GM12864 (cell line): ENCODE results near the gene NPC1.

Experiments used
- DNase-seq: peaks from one replicate; pipeline ENCODE4 v3.0.0-alpha.2; 2011; ENCODE audit warnings: low read depth
- H3K4me3 ChIP-seq: 2 replicates; pipeline ENCODE4 v1.5.1; 2011; ENCODE audit warnings: mild to moderate bottlenecking, low read depth, low read length, control low read depth
- CTCF ChIP-seq: IDR thresholded peaks from 2 replicates; pipeline ENCODE4 v1.5.1; 2011; ENCODE audit warnings: low read depth, mild to moderate bottlenecking, moderate library complexity, low read length, control low read depth, inconsistent platforms; ENCODE audit errors: missing control alignments

NPC1 gene

DNA sequence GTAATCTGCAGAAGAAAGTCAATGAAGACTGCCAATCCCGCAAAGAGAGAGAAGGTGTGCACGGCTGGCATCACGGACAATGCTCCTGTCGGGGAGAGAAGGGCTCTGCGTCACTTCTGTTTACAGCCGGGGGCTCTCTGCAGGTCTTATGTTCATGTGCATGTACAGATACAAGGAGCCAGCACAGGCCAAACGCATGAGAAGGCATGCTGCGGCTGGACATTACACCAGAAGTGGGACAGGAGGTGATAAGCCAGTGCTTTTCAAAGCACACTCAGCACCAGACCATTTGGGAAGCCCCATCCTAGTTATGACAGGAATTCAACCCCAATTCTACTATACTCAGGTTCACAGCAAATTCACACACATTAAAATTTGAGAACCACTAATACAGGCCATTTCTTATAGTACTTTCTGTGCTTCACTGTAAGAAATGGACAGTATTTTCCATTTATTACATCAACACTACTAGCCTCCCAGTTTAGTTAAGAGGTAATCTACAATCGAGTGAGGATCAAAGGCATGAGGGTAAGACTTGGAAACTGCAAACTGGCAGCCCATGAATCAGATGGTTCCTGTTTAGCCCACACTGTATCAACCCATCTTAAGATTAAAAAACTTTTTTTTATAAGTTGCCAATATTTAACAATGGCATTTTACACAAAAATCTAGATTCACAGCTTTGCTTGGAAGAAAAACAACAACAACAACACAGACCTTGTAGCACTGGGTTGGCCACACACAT, 44.8 kb downstream of the NPC1 start:
- no peak overlapping the region for H3K4me3 ChIP-seq
- no peak for DNase-seq
- no peak for TF ChIP-seq CTCF

GRCh38 chr18:23540867-23541266, 45.4 kb downstream of the NPC1 start:
- peak; percentile 26 for DNase-seq
- TF ChIP-seq CTCF: no peak
- H3K4me3 ChIP-seq: no peak overlapping the region

- no peak for DNase-seq
- no peak overlapping the region for H3K4me3 ChIP-seq
- no peak for TF ChIP-seq CTCF
Observed at GRCh38 chr18:23539911-23540525, 46.3 kb downstream of the NPC1 start.

DNA sequence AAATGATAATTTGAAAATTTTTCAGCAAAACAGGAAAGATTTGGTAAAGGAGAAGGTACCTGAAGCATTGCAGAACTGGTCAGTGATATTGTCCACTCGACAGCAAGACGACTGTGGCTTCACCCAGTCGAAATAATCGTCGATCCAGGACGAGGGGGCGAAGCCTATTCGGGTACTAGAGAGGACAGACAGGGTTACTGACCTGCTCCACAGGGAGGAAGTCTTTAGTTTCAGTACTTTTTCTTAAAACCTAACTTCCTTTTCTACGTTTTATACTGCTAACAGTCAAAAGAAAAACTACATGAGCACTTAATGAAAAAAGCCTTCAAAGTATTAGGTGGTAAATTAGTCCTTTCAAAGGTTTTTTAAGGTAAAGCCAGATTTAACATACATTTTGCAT, 47.0 kb downstream of the NPC1 start:
- H3K4me3 ChIP-seq: no peak overlapping the region
- no peak for TF ChIP-seq CTCF
- DNase-seq: no peak

- DNase-seq: no peak
- no peak overlapping the region for H3K4me3 ChIP-seq
Observed at GRCh38 chr18:23538870-23539269, 47.4 kb downstream of the NPC1 start.

GRCh38 chr18:23538001-23538400, 48.3 kb downstream of the NPC1 start:
- no peak overlapping the region for H3K4me3 ChIP-seq
- no peak for DNase-seq
- no peak for TF ChIP-seq CTCF

More at GRCh38 chr18:23538870-23539269, 47.4 kb downstream of the NPC1 start:
- no peak for TF ChIP-seq CTCF

DNA sequence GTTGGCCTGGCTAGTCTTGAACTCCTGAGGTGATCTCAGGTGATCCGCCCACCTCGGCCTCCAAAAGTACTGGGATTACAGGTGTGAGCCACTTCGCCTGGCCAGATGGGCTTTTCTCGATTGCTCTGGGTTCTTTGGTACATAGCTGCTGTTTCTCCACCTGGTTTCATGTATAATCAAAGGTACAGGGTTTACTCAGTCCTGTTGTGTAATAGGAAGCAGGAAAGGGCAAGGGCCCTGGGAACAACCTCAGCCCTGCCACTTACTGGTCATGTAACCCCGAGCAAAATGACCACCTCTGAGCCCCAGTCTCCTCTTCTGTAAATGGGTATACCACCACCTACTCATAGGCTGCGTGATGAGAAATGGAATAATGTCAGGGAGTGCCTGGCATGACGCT, 49.0 kb downstream of the NPC1 start:
- TF ChIP-seq CTCF: no peak
- DNase-seq: no peak
- no peak overlapping the region for H3K4me3 ChIP-seq
